GM19468 (cell line): ENCODE data around the gene CCIN.
"Not testable (repeated sequence)": the region's sequence is repeated elsewhere in the genome, so short reads cannot be mapped to it uniquely, and the experiment has no call there.

ENCODE experiments used
- ATAC-seq: cut with Tn5 transposase; IDR thresholded peaks from one replicate; pipeline ENCODE4 v1.9.1; 2021; ENCODE audit warnings: mild to moderate bottlenecking, moderate library complexity, moderate number of reproducible peaks; ENCODE audit not compliant: unreplicated experiment; ENCODE audit errors: extremely low read depth

CCIN gene

DNA sequence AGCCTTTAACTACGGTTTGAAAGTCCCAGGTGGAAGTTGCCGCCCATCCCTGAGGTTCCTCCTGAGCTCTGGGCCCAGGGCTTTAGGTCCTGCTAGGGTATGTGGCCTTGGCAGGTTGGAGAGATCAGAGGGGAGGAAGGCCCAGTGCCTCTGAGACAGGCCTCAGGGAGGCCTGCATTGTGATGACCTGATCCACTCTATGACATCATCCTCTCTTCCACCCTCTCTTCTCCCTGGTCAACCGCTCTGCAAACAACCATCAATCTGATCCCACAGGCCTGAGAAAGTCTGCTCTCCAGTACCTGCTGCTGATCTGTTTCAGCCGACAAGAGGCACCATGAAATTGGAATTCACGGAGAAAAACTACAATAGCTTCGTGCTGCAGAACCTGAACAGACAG, at the start of gene CCIN:
Gene CCIN, plus strand, starts transcription at position 223 of the 400 bp plus-strand sequence. Its CDS starts 115 bp downstream, at position 338.
- no peak for ATAC-seq

DNA sequence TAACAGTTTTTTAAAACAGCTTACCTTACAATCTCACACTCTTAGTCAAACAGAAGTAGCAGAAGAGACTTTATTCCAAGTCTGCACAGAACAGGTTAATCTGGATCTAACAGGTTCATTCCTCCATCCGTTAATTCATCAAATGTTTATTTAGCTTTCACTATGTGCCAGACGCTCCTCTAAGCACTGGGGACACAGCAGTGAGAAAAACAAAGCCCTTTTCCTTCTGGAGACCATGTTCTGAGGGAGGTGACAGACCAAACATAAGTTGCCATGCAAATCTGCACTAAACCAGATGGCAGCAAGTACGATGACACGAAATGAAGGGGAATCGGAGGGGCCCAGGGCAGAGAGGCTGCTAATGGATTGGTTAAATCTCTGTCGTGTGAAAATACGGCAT, 49.7 kb upstream of the CCIN start:
- no peak for ATAC-seq

DNA sequence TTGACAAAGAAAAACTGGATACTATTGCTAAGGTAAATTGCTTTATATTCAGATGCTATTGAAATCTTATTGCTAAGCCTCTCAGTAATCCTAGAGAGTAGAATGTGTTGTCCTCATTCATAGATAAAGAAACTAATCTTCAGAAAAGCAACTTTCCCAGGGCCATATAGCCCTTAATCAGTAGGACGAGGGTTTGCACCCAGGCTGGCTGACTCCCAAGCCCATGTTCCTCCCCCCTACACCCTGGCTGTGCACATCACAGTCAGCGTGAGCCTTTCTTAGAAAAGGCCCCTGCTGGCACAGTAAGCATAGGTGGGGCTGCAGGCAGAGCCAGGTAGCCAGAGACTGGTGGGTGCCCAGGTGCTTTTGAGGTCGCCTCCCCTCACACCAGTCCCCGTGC, 48.5 kb upstream of the CCIN start:
- no peak for ATAC-seq

DNA sequence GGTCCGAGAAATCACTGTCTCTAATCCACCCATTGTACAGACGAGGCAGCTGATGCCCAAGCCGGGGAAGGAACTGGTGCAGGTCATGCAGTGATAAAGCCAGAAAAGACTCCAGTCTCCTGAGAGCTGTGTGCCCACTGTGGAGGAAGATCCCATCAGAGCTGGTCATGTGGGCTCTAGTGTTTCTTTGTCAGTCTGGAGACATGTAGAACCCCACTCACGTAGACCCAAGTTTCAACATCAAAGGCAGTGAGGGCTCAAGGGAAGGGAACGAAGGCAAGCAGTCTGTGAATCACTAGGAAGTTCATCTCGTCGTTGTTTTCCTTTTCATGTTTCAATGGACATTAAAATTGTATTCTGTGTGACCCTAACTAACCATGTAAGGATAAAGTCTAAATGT, 47.2 kb upstream of the CCIN start:
- no peak for ATAC-seq

GRCh38 chr9:36123515-36123914, 45.7 kb upstream of the CCIN start:
- no peak for ATAC-seq

GRCh38 chr9:36125062-36125855, 43.9 kb upstream of the CCIN start:
- ATAC-seq: no peak

GRCh38 chr9:36126016-36126730, 43.0 kb upstream of the CCIN start:
- ATAC-seq: no peak

GRCh38 chr9:36127652-36128244, 41.4 kb upstream of the CCIN start:
- no peak for ATAC-seq

- no peak for ATAC-seq
Observed at GRCh38 chr9:36128349-36128748, 40.8 kb upstream of the CCIN start.

GRCh38 chr9:36129139-36129538, 40.0 kb upstream of the CCIN start:
- ATAC-seq: no peak

DNA sequence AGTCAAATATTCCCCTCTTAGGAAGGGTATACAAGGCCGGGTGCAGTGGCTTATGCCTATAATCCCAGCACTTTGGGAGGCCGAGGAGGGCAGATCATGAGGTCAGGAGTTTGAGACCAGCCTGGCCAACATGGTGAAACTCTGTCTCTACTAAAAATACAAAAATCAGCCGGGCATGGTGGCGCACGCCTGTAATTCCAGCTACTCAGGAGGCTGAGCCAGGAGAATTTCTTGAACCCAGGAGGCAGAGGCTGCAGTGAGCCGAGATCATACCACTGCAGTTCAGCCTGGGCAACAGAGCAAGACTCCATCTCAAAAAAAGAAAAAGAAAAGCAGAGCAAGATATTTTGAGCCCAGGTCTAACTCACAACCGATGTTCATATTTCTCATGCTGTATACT, 37.5 kb upstream of the CCIN start:
- not testable (repeated sequence) for ATAC-seq

- no peak for ATAC-seq
Observed at GRCh38 chr9:36132086-36132485, 37.1 kb upstream of the CCIN start.

GRCh38 chr9:36134761-36135505, 34.3 kb upstream of the CCIN start:
- ATAC-seq: no peak

GRCh38 chr9:36135741-36136271, 33.4 kb upstream of the CCIN start:
- ATAC-seq: no peak

DNA sequence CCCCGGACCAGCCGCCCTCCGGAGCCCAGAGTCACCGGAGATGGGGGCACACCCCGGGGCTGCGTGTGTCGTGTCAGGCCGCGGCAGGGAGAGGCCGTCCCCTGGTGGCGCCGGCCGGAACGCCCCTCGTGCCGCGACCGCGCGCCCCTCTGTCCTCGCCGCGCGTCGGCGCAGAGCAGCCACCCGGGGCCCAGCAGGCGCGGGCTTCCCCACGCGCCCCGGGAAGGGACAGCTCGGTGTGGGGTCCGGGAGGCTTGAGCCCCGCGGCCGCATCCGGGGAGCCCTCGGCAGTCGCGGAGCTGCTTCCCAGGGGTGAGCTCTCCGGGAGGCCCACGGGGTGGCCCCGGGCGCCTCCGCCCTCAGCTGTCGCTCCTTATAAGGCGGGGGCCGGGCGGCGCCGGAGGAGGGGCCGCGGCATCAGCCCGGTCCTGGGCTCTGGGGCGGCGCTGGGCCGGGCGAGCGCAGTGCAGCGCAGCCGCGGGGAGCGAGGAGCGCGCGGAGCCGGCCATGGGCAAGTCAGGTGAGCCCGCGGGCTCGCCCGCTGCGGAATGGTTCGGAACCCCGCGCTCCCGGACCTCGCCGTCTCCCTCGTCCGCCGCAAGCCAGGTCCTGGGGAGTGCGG, 32.8 kb upstream of the CCIN start, which contains the start of gene GLIPR2:
Gene GLIPR2, plus strand, starts transcription at position 462 of the 622 bp plus-strand sequence. Its CDS starts 46 bp downstream, at position 508.
- no peak for ATAC-seq

GRCh38 chr9:36136894-36137391, 32.2 kb upstream of the CCIN start:
- no peak for ATAC-seq

DNA sequence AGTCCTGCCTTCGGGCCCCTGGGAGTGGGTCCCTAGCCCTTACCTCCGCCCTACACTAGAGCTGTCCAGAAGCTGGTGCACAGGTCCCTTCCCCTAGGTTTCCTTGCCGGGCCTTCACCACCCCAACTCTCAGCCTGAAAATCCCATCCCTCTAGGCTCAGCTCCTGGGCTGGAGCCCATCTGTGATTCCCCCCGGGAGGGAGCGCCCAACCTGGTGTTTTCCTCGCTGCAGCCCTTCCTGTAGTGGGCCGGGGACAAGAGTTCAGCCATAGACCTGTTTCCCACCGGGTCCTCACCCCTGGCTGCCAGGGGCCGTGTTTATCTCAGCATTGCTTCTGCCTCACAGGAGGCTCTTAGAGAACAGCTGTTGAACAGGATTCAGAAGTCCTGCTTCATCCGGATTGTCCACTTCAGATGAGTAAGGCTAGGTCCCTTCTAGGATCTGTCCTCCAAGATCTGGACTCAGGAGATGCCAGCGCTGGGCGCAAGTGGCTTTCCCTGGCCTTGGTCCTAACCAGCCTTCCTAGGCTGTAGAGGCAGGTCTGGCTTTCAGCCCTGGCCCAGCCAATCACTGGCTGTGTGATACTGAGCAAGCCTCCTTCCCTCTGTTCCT, 31.7 kb upstream of the CCIN start:
- ATAC-seq: no peak

- no peak for ATAC-seq
Observed at GRCh38 chr9:36138496-36138895, 30.7 kb upstream of the CCIN start.

- ATAC-seq: no peak
Observed at GRCh38 chr9:36138901-36139300, 30.3 kb upstream of the CCIN start.
